Astrocyte (in vitro differentiated cells and primary cell): ENCODE data around the gene ZBP1. TPM values are rescaled to one million over a fixed set of nuclear protein-coding genes. Genes with fewer than 3 reads are reported as not detected.

ENCODE experiments used
- DNase-seq: peaks from one replicate; pipeline ENCODE4 v3.0.0-alpha.2; 2010; ENCODE audit warnings: low read depth
- FAIRE-seq: peaks from 2 replicates; lab custom pipeline; 2011; peaks lifted over from hg19 to GRCh38; lab: Jason Lieb, UNC
- H2AFZ ChIP-seq: 2 replicates; pipeline ENCODE4 v1.6.0; 2012; ENCODE audit warnings: low read depth, low read length, inconsistent platforms
- H3K27ac ChIP-seq: 2 replicates; pipeline ENCODE4 v1.5.1; 2011; ENCODE audit warnings: low read depth, low read length, inconsistent platforms
- H3K27me3 ChIP-seq: 2 replicates; pipeline ENCODE4 v1.6.0; 2011; ENCODE audit warnings: low read length, inconsistent platforms; ENCODE audit not compliant: insufficient read depth
- H3K36me3 ChIP-seq: 2 replicates; pipeline ENCODE4 v1.5.1; 2011; ENCODE audit warnings: low read length, inconsistent platforms; ENCODE audit not compliant: insufficient read depth
- H3K4me1 ChIP-seq: 2 replicates; pipeline ENCODE4 v1.5.1; 2011; ENCODE audit warnings: low read length, inconsistent platforms; ENCODE audit not compliant: insufficient read depth
- H3K4me2 ChIP-seq: 2 replicates; pipeline ENCODE4 v1.6.0; 2012; ENCODE audit warnings: low read length, inconsistent platforms
- H3K4me3 ChIP-seq: 2 replicates; pipeline ENCODE4 v1.5.1; 2011; ENCODE audit warnings: low read depth, mild to moderate bottlenecking, low read length, inconsistent platforms; ENCODE audit not compliant: insufficient read depth
- H3K79me2 ChIP-seq: 2 replicates; pipeline ENCODE4 v1.6.0; 2012; ENCODE audit warnings: mild to moderate bottlenecking, low read length, inconsistent platforms; ENCODE audit not compliant: insufficient read depth
- H3K9ac ChIP-seq: 2 replicates; pipeline ENCODE4 v1.6.0; 2012; ENCODE audit warnings: mild to moderate bottlenecking, low read length, inconsistent platforms
- H3K9me3 ChIP-seq: 2 replicates; pipeline ENCODE4 v1.5.1; 2012; ENCODE audit warnings: low read depth, mild to moderate bottlenecking, low read length, inconsistent platforms; ENCODE audit not compliant: insufficient read depth
- H4K20me1 ChIP-seq: 2 replicates; pipeline ENCODE4 v1.6.0; 2012; ENCODE audit warnings: low read length, inconsistent platforms; ENCODE audit not compliant: insufficient read depth
- H3K27ac Mint-ChIP-seq: one replicate; pipeline ENCODE4 v1.8.0; 2021; ENCODE audit warnings: mild to moderate bottlenecking, mixed read lengths; ENCODE audit not compliant: unreplicated experiment
- H3K27me3 Mint-ChIP-seq: one replicate; pipeline ENCODE4 v1.8.0; 2021; ENCODE audit warnings: low read depth, mixed read lengths; ENCODE audit not compliant: unreplicated experiment
- H3K36me3 Mint-ChIP-seq: one replicate; pipeline ENCODE4 v1.8.0; 2021; ENCODE audit warnings: low read depth, mixed read lengths; ENCODE audit not compliant: unreplicated experiment
- H3K4me1 Mint-ChIP-seq: one replicate; pipeline ENCODE4 v1.8.0; 2021; ENCODE audit warnings: low read depth, mixed read lengths; ENCODE audit not compliant: unreplicated experiment
- H3K4me3 Mint-ChIP-seq: one replicate; pipeline ENCODE4 v1.8.0; 2021; ENCODE audit warnings: mild to moderate bottlenecking, moderate library complexity, mixed read lengths; ENCODE audit not compliant: unreplicated experiment
- H3K9me3 Mint-ChIP-seq: one replicate; pipeline ENCODE4 v1.8.0; 2021; ENCODE audit warnings: mild to moderate bottlenecking, mixed read lengths; ENCODE audit not compliant: unreplicated experiment
- CTCF ChIP-seq: IDR thresholded peaks from 2 replicates; pipeline ENCODE4 v1.5.1; 2011; ENCODE audit warnings: low read depth, mild to moderate bottlenecking, inconsistent platforms, low read length, moderate library complexity; ENCODE audit not compliant: insufficient read depth
- EZH2 ChIP-seq: IDR thresholded peaks from 2 replicates; pipeline ENCODE4 v1.6.1; 2012; ENCODE audit warnings: mild to moderate bottlenecking, low read length, inconsistent platforms; ENCODE audit not compliant: insufficient read depth
- total RNA-seq: library from RNA; stranded (reverse); gene quantifications from 2 replicates; pipeline ENCODE4 v1.2.1, GENCODE V29; 2021

Gene ZBP1
- total RNA-seq, 1 donor from 2014 or later = not detected

- Histone ChIP-seq H4K20me1 (no peaks in the 10 kb centered on the region), H3K4me2 (no peak overlapping the region), H3K27ac (no peak overlapping the region), H3K9ac (no peak overlapping the region), H3K27me3 (peaks cover 15% of the 10 kb centered on the region), H3K4me3 (no peak overlapping the region), H3K36me3 (no peaks in the 10 kb centered on the region), H3K79me2 (no peaks in the 10 kb centered on the region), H3K4me1 (no peaks in the 10 kb centered on the region), H2AFZ (no peak overlapping the region), H3K9me3 (no peaks in the 10 kb centered on the region)
- Mint-ChIP-seq H3K36me3 (no peaks in the 10 kb centered on the region), H3K27me3 (peaks cover 70% of the 10 kb centered on the region), H3K27ac (no peak overlapping the region), H3K9me3 (peaks cover 11% of the 10 kb centered on the region), H3K4me1 (no peaks in the 10 kb centered on the region), H3K4me3 (no peak overlapping the region)
- DNase-seq = no peak
- no peak for FAIRE-seq
- no peak for TF ChIP-seq CTCF
- TF ChIP-seq EZH2 = no peak
These were observed 53.3 kb downstream of the ZBP1 start for GRCh38 chr20:57566803-57567459.

- TF ChIP-seq CTCF (no peak), EZH2 (no peak)
- H3K4me3 ChIP-seq = no peak overlapping the region
- no peaks in the 10 kb centered on the region for H3K4me1 Mint-ChIP-seq
- H3K9me3 Mint-ChIP-seq = peaks cover 11% of the 10 kb centered on the region
- no peak overlapping the region for H3K9ac ChIP-seq
- peaks cover 76% of the 10 kb centered on the region for H3K27me3 Mint-ChIP-seq
- H3K36me3 ChIP-seq = no peaks in the 10 kb centered on the region
- H3K4me3 Mint-ChIP-seq = no peak overlapping the region
- H3K27me3 ChIP-seq = peaks cover 16% of the 10 kb centered on the region
- no peak overlapping the region for H3K4me2 ChIP-seq
- no peaks in the 10 kb centered on the region for H3K36me3 Mint-ChIP-seq
- no peak overlapping the region for H3K27ac Mint-ChIP-seq
- no peak overlapping the region for H2AFZ ChIP-seq
- no peaks in the 10 kb centered on the region for H3K4me1 ChIP-seq
- H4K20me1 ChIP-seq = no peaks in the 10 kb centered on the region
- DNase-seq = no peak
- no peaks in the 10 kb centered on the region for H3K79me2 ChIP-seq
- FAIRE-seq = no peak
- H3K9me3 ChIP-seq = no peaks in the 10 kb centered on the region
- H3K27ac ChIP-seq = no peak overlapping the region
These were observed 53.8 kb downstream of the ZBP1 start for GRCh38 chr20:57566399-57566798.

- no peak for DNase-seq
- H3K27ac ChIP-seq = no peak overlapping the region
These were observed 55.1 kb downstream of the ZBP1 start for GRCh38 chr20:57564951-57565642.

More at GRCh38 chr20:57564951-57565642, 55.1 kb downstream of the ZBP1 start:
- peaks cover 11% of the 10 kb centered on the region for H3K9me3 Mint-ChIP-seq
- no peaks in the 10 kb centered on the region for H3K79me2 ChIP-seq
- no peaks in the 10 kb centered on the region for H3K36me3 Mint-ChIP-seq
- peaks cover 19% of the 10 kb centered on the region for H3K27me3 ChIP-seq
- no peaks in the 10 kb centered on the region for H3K36me3 ChIP-seq
- H3K27me3 Mint-ChIP-seq = peaks cover 82% of the 10 kb centered on the region
- H3K4me1 ChIP-seq = no peaks in the 10 kb centered on the region
- no peaks in the 10 kb centered on the region for H4K20me1 ChIP-seq
- TF ChIP-seq CTCF = no peak
- no peak for TF ChIP-seq EZH2
- H3K4me1 Mint-ChIP-seq = no peaks in the 10 kb centered on the region
- no peaks in the 10 kb centered on the region for H3K9me3 ChIP-seq
- H2AFZ ChIP-seq = no peak overlapping the region
- no peak for FAIRE-seq
- no peak overlapping the region for H3K9ac ChIP-seq
- no peak overlapping the region for H3K4me2 ChIP-seq
- no peak overlapping the region for H3K4me3 Mint-ChIP-seq
- no peak overlapping the region for H3K27ac Mint-ChIP-seq
- no peak overlapping the region for H3K4me3 ChIP-seq
